Activated gamma-delta T cell (primary cell): Measurements from ENCODE around the gene FLRT1.

Experiments used
- DNase-seq: peaks from one replicate; lab custom pipeline; 2025; lab: John Stamatoyannopoulos, UW

Gene FLRT1

GRCh38 chr11:64067230-64067993 lies 31.7 kb downstream of the FLRT1 start:
- DNase-seq: no peak

GRCh38 chr11:64068705-64069400 lies 33.1 kb downstream of the FLRT1 start:
- no peak for DNase-seq

- no peak for DNase-seq
These were observed 33.9 kb downstream of the FLRT1 start for GRCh38 chr11:64069401-64070313.

GRCh38 chr11:64070314-64070681 lies 34.6 kb downstream of the FLRT1 start:
- DNase-seq: no peak

- no peak for DNase-seq
These were observed 36.1 kb downstream of the FLRT1 start for GRCh38 chr11:64071849-64072248.

GRCh38 chr11:64072403-64072802 lies 36.7 kb downstream of the FLRT1 start:
- DNase-seq: no peak

- no peak for DNase-seq
These were observed 37.1 kb downstream of the FLRT1 start for GRCh38 chr11:64072871-64073270.

- no peak for DNase-seq
These were observed 37.8 kb downstream of the FLRT1 start for GRCh38 chr11:64073542-64073941.

GRCh38 chr11:64074239-64074638 lies 38.5 kb downstream of the FLRT1 start:
- no peak for DNase-seq

- no peak for DNase-seq
These were observed 41.0 kb downstream of the FLRT1 start for GRCh38 chr11:64076758-64077157.

- no peak for DNase-seq
These were observed 41.9 kb downstream of the FLRT1 start for GRCh38 chr11:64077607-64078006.

- DNase-seq: no peak
These were observed 42.6 kb downstream of the FLRT1 start for GRCh38 chr11:64078284-64078683.

- DNase-seq: no peak
These were observed 43.2 kb downstream of the FLRT1 start for GRCh38 chr11:64078905-64079304.

GRCh38 chr11:64080390-64080789 lies 44.7 kb downstream of the FLRT1 start:
- DNase-seq: no peak

GRCh38 chr11:64081745-64082442 lies 46.2 kb downstream of the FLRT1 start:
- DNase-seq: no peak

- DNase-seq: no peak
These were observed 47.8 kb downstream of the FLRT1 start for GRCh38 chr11:64083398-64084080.

GRCh38 chr11:64084146-64084950 lies 48.6 kb downstream of the FLRT1 start:
- DNase-seq: no peak

GRCh38 chr11:64084951-64085710 lies 49.4 kb downstream of the FLRT1 start:
- no peak for DNase-seq
